GM18517 (cell line): ENCODE measurements around the gene CRTAC1.
A peak's percentile ranks its signal among the peaks of the same experiment; 100 is the strongest.

Source experiments
- ATAC-seq: cut with Tn5 transposase; IDR thresholded peaks from one replicate; pipeline ENCODE4 v1.9.1; 2021; ENCODE audit warnings: mild to moderate bottlenecking, moderate library complexity; ENCODE audit not compliant: unreplicated experiment

The CRTAC1 gene

GRCh38 chr10:97876402-97876801 is 154.0 kb downstream of the CRTAC1 start:
- ATAC-seq: no peak

DNA sequence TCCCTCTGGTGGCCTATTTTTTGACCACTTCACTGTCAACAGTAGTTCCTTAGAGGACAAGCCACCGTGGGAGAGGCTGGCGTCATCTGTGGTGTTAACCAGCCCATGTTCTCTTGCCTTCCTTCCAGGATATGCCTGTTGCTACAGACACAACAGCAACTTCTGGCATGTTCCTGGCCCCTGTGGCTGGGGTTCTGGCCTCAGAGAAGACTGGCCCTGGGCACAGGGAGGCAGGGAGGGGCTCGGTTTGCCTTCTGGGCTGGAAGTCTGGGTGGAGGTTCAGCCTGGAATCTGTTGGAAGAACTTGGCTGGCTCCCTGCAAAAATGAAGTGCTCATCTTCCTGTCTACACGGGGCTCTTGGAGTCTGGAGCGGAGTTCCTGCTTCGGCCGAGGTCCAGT is 155.0 kb downstream of the CRTAC1 start:
- ATAC-seq: no peak

DNA sequence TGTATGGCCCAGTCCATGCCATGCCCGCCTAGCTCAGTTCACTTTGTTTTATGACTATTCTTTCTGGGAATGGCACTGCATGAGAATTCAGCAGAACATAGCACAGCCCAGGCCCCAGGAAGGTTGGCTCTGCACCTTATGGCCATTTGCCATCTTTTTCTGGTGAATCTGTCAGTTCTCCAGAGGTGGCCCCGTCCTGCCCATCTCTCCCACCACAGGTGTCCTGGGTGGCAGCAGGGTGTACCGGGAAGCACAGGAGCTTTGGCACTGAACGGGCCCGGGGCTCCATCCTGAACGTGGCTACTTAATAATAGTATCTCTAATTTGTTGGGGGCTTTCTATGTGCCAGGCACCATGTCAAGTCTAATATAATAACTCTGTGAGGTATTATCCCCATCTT is 156.1 kb downstream of the CRTAC1 start:
- no peak for ATAC-seq

DNA sequence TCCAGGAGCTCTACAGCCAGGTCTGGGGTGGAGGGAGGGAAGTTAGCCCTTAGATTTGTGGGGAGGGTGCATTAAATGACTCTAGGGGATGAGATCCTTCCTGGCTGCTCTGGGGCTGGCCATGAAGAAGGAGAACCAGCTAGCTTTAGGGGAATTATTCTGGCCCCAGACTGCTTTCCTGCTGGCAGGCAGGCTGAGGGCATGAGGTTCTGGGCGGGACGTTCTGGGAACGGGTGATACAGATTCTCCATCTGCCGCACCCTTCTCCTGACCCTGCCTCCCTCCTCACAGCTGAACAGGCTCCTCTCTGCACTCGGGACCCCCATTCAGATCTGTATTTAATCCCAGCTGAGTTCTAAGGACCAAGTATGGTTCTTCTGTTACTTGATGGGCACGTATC is 156.9 kb downstream of the CRTAC1 start:
- no peak for ATAC-seq

- ATAC-seq: no peak
These were observed 159.4 kb downstream of the CRTAC1 start for GRCh38 chr10:97870990-97871389.

DNA sequence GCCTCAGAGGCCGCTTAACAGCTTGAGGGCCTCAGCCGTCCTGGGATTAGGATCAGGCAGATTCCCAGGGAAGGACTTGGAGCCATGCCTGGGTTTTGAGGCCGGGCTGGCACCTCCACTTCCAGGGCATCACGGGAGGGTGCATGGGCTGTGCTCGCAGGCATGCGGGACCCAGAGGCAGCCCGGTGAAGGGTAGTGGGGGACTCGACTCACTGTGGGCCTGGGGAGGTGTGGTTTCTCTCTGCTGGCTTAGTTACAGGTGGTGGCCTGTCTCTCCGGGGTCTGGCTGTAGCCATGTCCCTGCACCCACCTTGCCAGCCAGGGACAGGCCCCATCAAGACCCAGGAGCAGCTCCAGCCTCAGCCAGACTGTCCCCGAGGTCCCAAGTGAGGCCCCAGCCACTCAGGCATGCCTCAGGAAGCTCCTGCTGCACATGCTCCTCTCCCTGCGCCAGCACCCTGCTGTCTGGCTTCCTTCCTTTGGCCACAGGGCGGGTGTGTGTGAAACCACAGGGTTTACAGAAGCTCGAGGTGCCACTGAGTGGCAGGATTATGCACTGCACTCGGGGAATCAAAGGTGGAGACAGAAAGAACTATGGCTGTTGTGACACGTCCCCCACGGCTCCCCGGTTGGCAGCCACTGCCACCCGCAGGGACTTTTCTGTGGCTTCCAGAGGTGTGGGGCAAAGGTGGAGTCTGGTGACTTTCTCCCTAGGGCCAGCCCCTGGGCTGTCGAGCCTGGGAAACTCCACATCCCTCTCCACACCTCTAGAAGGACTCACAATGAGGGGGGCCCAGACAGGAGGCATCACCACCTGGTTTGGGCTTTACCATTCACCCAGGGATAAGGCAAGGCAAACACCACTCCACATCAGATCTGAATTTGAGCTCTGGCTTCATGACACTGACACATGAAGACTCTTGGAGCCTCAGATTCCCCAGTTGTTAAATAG is 161.1 kb downstream of the CRTAC1 start:
- peak; percentile 95 for ATAC-seq

- ATAC-seq: no peak
These were observed 162.2 kb downstream of the CRTAC1 start for GRCh38 chr10:97868134-97868685.

DNA sequence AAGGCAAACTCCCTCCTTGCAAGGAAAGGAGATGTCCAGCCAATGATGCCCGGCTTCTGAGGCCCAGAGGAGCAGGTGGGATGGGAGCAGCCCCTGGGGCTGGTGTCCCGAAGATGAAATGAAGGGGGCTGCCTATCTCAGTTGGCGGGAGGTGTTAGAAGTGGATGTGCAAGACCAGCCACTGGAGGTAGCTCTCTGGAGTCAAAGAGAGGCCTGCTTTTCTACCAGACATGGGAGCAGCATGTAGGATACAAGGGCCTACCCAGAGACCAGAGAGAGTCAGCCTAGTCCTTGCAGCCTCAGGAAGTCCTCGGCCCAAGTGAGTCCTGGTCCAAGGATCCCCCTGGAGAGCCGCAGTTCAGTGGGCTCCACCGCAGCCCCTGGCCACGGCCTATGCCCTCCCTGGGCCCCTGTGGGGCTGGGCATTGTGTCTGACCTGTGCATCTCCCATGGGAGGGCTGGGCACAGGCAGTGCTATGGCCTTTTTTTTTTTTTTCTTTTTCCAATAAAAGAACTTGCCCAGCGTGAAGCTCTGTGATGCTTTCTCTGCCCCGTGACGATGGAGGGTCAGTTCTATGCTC is 163.1 kb downstream of the CRTAC1 start:
- ATAC-seq: no peak

- no peak for ATAC-seq
These were observed 163.7 kb downstream of the CRTAC1 start for GRCh38 chr10:97866524-97867219.

GRCh38 chr10:97865488-97865887 is 164.9 kb downstream of the CRTAC1 start:
- no peak for ATAC-seq

GRCh38 chr10:97863808-97864207 is 166.6 kb downstream of the CRTAC1 start:
- no peak for ATAC-seq

DNA sequence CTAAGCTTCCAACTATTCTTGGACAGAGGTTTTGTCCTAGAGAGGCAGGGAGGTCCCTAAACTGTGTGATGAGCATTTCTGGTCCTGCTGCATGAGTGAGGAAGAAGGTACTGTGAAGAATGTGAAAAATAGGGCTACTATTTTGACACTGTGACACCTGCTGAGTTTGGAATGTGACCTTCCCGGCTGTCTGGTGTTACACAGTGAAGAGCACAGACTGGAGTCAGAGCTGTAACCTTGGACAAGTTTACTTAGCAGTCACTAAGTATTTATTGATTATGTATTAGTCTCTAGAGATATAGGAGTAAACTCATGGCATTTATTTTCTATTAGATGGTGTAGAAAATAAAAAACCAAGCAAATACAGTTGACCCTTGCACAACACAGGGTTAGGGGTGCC is 168.5 kb downstream of the CRTAC1 start:
- no peak for ATAC-seq

DNA sequence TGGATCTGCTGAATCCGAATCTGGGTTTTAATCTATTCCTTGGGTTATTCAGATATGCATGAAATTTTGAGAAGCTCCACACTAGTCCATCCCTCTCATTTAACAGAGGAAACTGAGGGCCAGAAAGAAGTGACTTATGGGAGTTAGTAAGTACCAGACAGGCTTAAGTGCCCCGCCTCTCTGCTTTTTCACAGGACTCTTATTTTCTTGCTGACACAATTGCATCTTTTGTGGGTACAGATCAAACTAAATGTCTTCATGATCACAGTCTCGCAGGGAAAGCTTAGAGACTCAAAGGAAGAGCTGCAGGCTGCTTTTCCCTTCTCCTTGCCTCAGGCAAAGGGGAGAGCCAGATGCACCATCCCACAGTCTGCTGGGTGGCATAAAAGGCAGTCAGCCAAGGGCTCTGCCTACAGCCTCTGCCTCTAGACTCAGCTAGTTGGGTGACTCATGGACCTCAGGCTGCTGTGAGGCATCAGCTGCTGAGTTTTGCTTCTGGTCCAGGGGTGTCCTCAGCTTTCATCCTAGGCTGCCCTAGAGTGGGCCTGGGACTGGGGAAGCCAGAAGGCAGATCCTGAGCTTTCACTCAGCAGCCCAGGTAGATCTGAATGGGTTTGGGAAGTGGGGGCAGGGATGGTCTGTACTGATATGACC is 169.2 kb downstream of the CRTAC1 start:
- ATAC-seq: no peak

- ATAC-seq: no peak
These were observed 172.4 kb downstream of the CRTAC1 start for GRCh38 chr10:97858001-97858439.

GRCh38 chr10:97854743-97855142 is 175.7 kb downstream of the CRTAC1 start:
- ATAC-seq: no peak

DNA sequence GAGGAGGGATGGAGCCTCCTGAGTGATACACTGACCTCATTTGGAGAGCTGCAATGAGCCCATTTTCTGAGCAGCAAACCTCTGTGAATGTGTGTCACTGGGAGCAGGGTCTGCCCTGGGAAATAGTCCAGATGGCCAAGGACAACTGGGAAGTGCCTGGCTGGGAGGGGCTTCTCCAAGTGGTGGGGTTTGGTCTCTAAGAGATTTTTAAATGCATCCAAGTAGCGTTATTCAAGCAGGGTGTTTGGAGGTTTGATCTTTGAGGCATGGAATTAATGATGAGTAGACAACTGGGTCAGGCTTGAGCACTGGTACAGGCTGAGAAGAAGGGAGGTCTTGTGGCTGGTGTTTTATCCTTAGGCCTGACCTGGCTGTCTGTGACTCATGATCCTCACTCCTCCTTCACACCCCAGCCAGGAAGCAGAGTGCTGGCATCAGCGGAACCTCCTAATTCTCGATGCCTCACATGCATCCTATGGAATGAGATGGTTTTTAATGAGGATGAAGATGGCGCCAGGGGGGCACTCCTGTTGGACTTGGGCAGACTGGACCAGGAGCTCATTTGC is 177.5 kb downstream of the CRTAC1 start:
- ATAC-seq: no peak

GRCh38 chr10:97852277-97852676 is 178.1 kb downstream of the CRTAC1 start:
- ATAC-seq: no peak

DNA sequence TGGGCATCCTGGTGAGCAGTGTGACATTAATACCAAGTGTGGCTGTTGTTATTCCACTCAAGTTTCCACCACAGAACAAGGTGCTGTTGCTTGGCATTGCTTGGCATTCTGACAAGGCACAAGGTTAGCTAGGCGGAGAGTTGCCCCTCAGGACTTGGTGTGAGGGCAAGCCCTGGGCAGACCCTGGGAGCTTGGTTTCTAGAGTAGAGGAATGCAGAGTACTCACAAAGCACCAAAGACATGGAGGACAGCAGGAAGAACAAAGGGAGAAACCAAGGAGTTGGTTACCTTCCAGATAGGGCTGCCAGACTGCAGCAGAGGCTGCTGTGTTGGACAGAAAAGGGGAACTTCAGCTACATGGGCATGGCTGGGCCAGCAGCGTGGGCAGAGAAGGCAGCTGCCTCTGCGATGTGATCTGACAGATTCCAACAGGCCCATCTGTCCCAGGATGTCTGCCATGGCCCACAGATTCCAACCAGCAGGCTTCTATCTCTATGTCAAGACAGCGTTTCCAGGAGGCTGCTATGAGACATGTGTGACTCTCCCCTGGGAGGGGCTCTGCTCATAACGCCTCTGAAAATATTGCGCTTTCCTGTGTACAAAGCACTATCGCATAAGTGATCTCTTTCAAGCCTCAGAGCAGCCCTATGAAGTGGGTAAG is 178.9 kb downstream of the CRTAC1 start:
- no peak for ATAC-seq

- no peak for ATAC-seq
These were observed 180.0 kb downstream of the CRTAC1 start for GRCh38 chr10:97850446-97850845.
